HFFc6 (cell line): ENCODE data around the gene PNMA6E. TPM values are rescaled to one million over a fixed set of nuclear protein-coding genes. Genes with fewer than 3 reads are reported as not detected.

Experiments
- DNase-seq: peaks from one replicate; pipeline ENCODE4 v3.0.0-alpha.2; 2018
- H3K27ac Mint-ChIP-seq: 2 replicates; pipeline ENCODE4 v1.8.0; 2020; ENCODE audit warnings: mild to moderate bottlenecking, mixed read lengths
- H3K27me3 Mint-ChIP-seq: 2 replicates; pipeline ENCODE4 v1.8.0; 2021; ENCODE audit warnings: mild to moderate bottlenecking, moderate library complexity, mixed read lengths; ENCODE audit not compliant: insufficient read depth
- H3K36me3 Mint-ChIP-seq: 2 replicates; pipeline ENCODE4 v1.8.0; 2021; ENCODE audit warnings: low read depth, mixed read lengths
- H3K4me1 Mint-ChIP-seq: 2 replicates; pipeline ENCODE4 v1.8.0; 2020; ENCODE audit warnings: low read depth, mixed read lengths
- H3K4me3 Mint-ChIP-seq: 2 replicates; pipeline ENCODE4 v1.8.0; 2020; ENCODE audit warnings: mild to moderate bottlenecking, moderate library complexity, mixed read lengths
- H3K9me3 Mint-ChIP-seq: 2 replicates; pipeline ENCODE4 v1.8.0; 2020; ENCODE audit warnings: mild to moderate bottlenecking, mixed read lengths
- CTCF ChIP-seq: fragments of 200-600 bp; sonication (generic); IDR thresholded peaks from 2 replicates; pipeline ENCODE4 v1.5.0; 2021; ENCODE audit warnings: antibody characterized with exemption, mild to moderate bottlenecking
- total RNA-seq, 6 experiments: library from RNA; stranded (reverse); fragmentation: NEBNext Ultra II Directional; extraction: Animal tissue kit (Norgen Biotek cat#: 25700); gene quantifications; 2 replicates in 1 of 6; 3 replicates in 5 of 6; pipeline ENCODE4 v1.2.3, GENCODE V29; 2021

The PNMA6E gene
- total RNA-seq, 6 experiments from 2014 or later = not detected

- Mint-ChIP-seq H3K4me1 (no peaks in the 10 kb centered on the region), H3K27ac (no peak overlapping the region), H3K27me3 (no peaks in the 10 kb centered on the region; the same call in none of the 2 replicates), H3K36me3 (peaks cover 23% of the 10 kb centered on the region), H3K9me3 (no peaks in the 10 kb centered on the region), H3K4me3 (no peak overlapping the region)
- no peak for TF ChIP-seq CTCF
- no peak for DNase-seq
Measured at GRCh38 chrX:153349952-153350351, 51.2 kb downstream of the PNMA6E start.

- Mint-ChIP-seq H3K27me3 (no peaks in the 10 kb centered on the region; the same call in 1 of the 2 replicates), H3K4me1 (no peaks in the 10 kb centered on the region), H3K9me3 (no peaks in the 10 kb centered on the region), H3K4me3 (no peak overlapping the region), H3K27ac (no peak overlapping the region), H3K36me3 (peaks cover 23% of the 10 kb centered on the region)
- TF ChIP-seq CTCF = no peak
- DNase-seq = no peak
Measured at GRCh38 chrX:153348421-153348820, 52.7 kb downstream of the PNMA6E start.

GRCh38 chrX:153347530-153347929, 53.6 kb downstream of the PNMA6E start:
- no peaks in the 10 kb centered on the region for H3K27me3 Mint-ChIP-seq
- peaks cover 23% of the 10 kb centered on the region for H3K36me3 Mint-ChIP-seq
- H3K27ac Mint-ChIP-seq = no peak overlapping the region
- TF ChIP-seq CTCF = no peak
- H3K4me3 Mint-ChIP-seq = no peak overlapping the region
- H3K9me3 Mint-ChIP-seq = no peaks in the 10 kb centered on the region
- DNase-seq = no peak
- H3K4me1 Mint-ChIP-seq = peaks cover 7% of the 10 kb centered on the region

Other genes with a start within 250 kb of the PNMA6E start
- gene MAGEA1, start 222.1 kb downstream of the PNMA6E start, total RNA-seq = not detected
- gene PNMA6F, start 79.6 kb downstream of the PNMA6E start, total RNA-seq = not detected
- gene ZNF275, start 67.2 kb downstream of the PNMA6E start, total RNA-seq = 10 to 100 TPM; 10.5 to 14.2 (median 12.5) TPM
- under 1 TPM; 0.03 to 0.38 (median 0.06) TPM for gene ZFP92, start 10.1 kb upstream of the PNMA6E start, total RNA-seq
- under 1 TPM; 0.33 to 0.99 (median 0.69) TPM for gene TREX2, start 44.7 kb upstream of the PNMA6E start, total RNA-seq
- 10 to 100 TPM; 20.3 to 32.0 (median 28.2) TPM for gene HAUS7, start 69.2 kb upstream of the PNMA6E start, total RNA-seq
- gene BGN, start 93.6 kb upstream of the PNMA6E start, total RNA-seq = 100 to 1,000 TPM; 324 to 382 (median 367) TPM
- not detected for gene ATP2B3, start 116.3 kb upstream of the PNMA6E start, total RNA-seq
- 10 to 100 TPM; 25.7 to 31.9 (median 29.6) TPM for gene CCNQ, start 197.8 kb upstream of the PNMA6E start, total RNA-seq
- not detected for gene DUSP9, start 245.9 kb upstream of the PNMA6E start, total RNA-seq